ENCODE measurements around the gene OBP2A.
"Not testable (repeated sequence)": the region's sequence is repeated elsewhere in the genome, so short reads cannot be mapped to it uniquely, and the experiment has no call there.

Gene OBP2A

DNA sequence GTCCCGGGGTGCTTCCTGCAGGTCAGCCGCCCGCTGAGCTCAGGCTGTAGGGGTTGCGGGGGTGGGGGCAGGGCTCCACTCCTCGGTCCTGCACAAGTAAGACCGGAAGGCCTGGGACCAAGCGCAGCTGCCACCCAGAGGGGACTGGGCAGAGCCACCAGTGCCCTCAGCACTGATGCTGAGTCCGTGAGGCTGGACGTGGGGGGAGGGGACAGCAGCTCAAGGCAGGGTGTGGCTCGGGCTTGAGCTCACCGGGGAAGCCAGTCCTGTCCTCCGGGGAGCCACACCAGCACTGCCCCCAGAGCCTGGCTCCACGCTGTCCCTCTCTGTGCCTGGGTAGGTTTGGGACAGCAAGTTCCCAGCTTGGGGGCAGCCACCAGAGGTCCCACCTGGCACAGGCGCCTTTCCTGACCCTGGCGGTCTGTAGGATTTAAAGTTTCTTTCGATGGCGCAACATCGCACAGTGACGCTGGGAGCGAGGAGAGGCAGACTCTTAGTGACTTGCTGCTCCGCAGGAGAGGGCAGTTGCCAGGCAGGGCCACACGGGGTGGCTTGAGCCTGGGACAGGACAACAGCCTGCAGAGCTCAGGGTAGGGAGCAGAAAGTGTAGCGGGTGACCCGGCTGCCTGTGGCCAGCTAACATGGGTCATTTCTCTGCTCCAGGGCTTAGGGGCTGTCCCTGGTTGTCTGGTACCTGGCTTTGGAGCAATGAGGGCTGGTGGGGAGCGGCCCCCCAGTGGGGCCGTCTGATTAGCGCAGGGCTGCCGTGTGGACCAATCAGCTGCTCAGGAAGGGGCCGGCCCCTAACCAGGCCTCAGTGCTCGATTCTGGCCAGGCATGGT is 19.0 kb upstream of the OBP2A start:
- Histone ChIP-seq H3K9ac (ENCODE audit: low read length) (no peak overlapping the region), H3K4me3 (ENCODE audit: low read length) (no peak overlapping the region), H2AFZ (ENCODE audit: low read depth, low read length) (no peak overlapping the region), H3K27me3 (ENCODE audit: low read depth, low read length) (no peaks in the 10 kb centered on the region), H3K4me1 (ENCODE audit: low read length) (no peaks in the 10 kb centered on the region), H3K27ac (ENCODE audit: low read length) (no peak overlapping the region), H4K20me1 (ENCODE audit: insufficient read depth, low read length) (no peaks in the 10 kb centered on the region), H3K79me2 (ENCODE audit: low read length) (no peaks in the 10 kb centered on the region), H3K36me3 (replicated peaks; ENCODE audit: low read depth, low read length) (no peaks in the 10 kb centered on the region), H3K9me3 (ENCODE audit: insufficient read depth, low read length) (no peaks in the 10 kb centered on the region), H3K4me2 (ENCODE audit: low read length) (no peak overlapping the region)
- TF ChIP-seq, protein P1, sequence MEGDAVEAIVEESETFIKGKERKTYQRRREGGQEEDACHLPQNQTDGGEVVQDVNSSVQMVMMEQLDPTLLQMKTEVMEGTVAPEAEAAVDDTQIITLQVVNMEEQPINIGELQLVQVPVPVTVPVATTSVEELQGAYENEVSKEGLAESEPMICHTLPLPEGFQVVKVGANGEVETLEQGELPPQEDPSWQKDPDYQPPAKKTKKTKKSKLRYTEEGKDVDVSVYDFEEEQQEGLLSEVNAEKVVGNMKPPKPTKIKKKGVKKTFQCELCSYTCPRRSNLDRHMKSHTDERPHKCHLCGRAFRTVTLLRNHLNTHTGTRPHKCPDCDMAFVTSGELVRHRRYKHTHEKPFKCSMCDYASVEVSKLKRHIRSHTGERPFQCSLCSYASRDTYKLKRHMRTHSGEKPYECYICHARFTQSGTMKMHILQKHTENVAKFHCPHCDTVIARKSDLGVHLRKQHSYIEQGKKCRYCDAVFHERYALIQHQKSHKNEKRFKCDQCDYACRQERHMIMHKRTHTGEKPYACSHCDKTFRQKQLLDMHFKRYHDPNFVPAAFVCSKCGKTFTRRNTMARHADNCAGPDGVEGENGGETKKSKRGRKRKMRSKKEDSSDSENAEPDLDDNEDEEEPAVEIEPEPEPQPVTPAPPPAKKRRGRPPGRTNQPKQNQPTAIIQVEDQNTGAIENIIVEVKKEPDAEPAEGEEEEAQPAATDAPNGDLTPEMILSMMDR (IDR thresholded peaks at IDR 0.05; ENCODE audit: low read depth, low read length) = no peak

DNA sequence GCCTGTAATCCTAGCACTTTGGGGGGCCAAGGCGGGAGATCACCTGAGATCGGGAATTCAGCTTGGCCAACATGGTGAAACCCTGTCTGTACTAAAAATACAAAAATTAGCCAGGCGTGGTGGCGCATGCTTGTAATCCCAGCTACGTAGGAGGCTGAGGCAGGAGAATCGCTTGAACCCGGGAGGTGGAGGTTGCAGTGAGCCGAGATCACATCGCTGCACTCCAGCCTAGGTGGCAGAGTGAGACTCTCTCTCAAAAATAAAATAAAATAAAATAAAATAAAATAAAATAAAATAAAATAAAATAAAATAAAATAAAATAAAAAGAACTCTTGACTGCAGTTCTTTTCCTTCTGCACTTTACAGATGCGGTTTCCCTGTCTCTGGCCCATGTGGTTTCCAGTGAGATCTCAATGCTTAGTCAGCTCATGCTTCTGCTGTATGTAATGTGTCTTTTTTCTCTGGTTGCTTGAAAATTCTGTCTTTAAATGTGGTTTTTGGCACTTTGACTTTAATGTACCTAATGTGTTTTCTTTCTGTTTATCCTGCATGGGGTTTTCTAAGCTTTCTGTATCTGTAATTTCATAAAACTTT is 17.0 kb upstream of the OBP2A start:
- H3K9ac ChIP-seq (ENCODE audit: low read length); H3K36me3 ChIP-seq (replicated peaks; ENCODE audit: low read depth, low read length); H3K4me1 ChIP-seq (ENCODE audit: low read length); H4K20me1 ChIP-seq (ENCODE audit: insufficient read depth, low read length); H2AFZ ChIP-seq (ENCODE audit: low read depth, low read length); H3K27me3 ChIP-seq (ENCODE audit: low read depth, low read length); H3K9me3 ChIP-seq (ENCODE audit: insufficient read depth, low read length); H3K4me3 ChIP-seq (ENCODE audit: low read length); H3K79me2 ChIP-seq (ENCODE audit: low read length); H3K4me2 ChIP-seq (ENCODE audit: low read length); H3K27ac ChIP-seq (ENCODE audit: low read length): not testable (repeated sequence)

GRCh38 chr9:135530146-135530545 is 15.8 kb upstream of the OBP2A start:
- H3K27me3 ChIP-seq (ENCODE audit: low read depth, low read length) = no peaks in the 10 kb centered on the region
- no peak overlapping the region for H3K4me2 ChIP-seq (ENCODE audit: low read length)

DNA sequence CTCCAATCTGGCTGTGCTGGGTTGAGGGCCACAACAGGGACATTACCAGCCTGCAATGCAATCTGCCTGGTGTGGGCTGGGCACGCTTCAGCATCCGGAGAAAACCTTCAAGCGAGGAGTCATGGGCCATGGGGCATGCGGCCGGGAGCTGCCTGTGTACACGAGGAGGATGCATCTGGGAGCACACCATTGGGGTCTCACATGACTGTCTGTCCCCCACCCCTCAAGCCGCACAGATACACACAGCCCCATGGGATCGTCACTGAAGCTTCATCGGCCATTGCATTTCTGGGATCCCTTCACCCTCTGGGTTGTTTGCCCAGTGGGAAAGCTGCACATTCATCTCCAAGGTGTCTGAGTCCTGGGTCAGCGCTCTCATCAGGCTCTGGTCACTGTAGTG is 14.8 kb upstream of the OBP2A start:
- Histone ChIP-seq H3K36me3 (replicated peaks; ENCODE audit: low read depth, low read length) (no peaks in the 10 kb centered on the region), H3K27ac (ENCODE audit: low read length) (no peak overlapping the region), H3K27me3 (ENCODE audit: low read depth, low read length) (no peaks in the 10 kb centered on the region), H2AFZ (ENCODE audit: low read depth, low read length) (no peak overlapping the region), H3K79me2 (ENCODE audit: low read length) (no peaks in the 10 kb centered on the region), H4K20me1 (ENCODE audit: insufficient read depth, low read length) (no peaks in the 10 kb centered on the region), H3K4me1 (ENCODE audit: low read length) (peaks cover 8% of the 10 kb centered on the region), H3K9me3 (ENCODE audit: insufficient read depth, low read length) (no peaks in the 10 kb centered on the region), H3K9ac (ENCODE audit: low read length) (no peak overlapping the region), H3K4me3 (ENCODE audit: low read length) (no peak overlapping the region), H3K4me2 (ENCODE audit: low read length) (no peak overlapping the region)
- TF ChIP-seq EZH2phosphoT487 (IDR thresholded peaks at IDR 0.05; ENCODE audit: low read depth) = no peak
- TF ChIP-seq, protein P1 (IDR thresholded peaks at IDR 0.05; ENCODE audit: low read depth, low read length) = no peak

More at GRCh38 chr9:135530146-135530545, 15.8 kb upstream of the OBP2A start:
- TF ChIP-seq, protein P1 (IDR thresholded peaks at IDR 0.05; ENCODE audit: low read depth, low read length) = no peak
- TF ChIP-seq EZH2phosphoT487 (IDR thresholded peaks at IDR 0.05; ENCODE audit: low read depth) = no peak
- no peaks in the 10 kb centered on the region for H3K9me3 ChIP-seq (ENCODE audit: insufficient read depth, low read length)
- no peak overlapping the region for H3K4me3 ChIP-seq (ENCODE audit: low read length)
- H2AFZ ChIP-seq (ENCODE audit: low read depth, low read length) = no peak overlapping the region
- peaks cover 8% of the 10 kb centered on the region for H3K4me1 ChIP-seq (ENCODE audit: low read length)
- H3K9ac ChIP-seq (ENCODE audit: low read length) = no peak overlapping the region
- H3K79me2 ChIP-seq (ENCODE audit: low read length) = no peaks in the 10 kb centered on the region
- H4K20me1 ChIP-seq (ENCODE audit: insufficient read depth, low read length) = no peaks in the 10 kb centered on the region
- H3K36me3 ChIP-seq (replicated peaks; ENCODE audit: low read depth, low read length) = no peaks in the 10 kb centered on the region
- no peak overlapping the region for H3K27ac ChIP-seq (ENCODE audit: low read length)

All from OCI-LY3 (cell line).